ENCODE data around the gene DPP6.

- TF ChIP-seq, protein P1, sequence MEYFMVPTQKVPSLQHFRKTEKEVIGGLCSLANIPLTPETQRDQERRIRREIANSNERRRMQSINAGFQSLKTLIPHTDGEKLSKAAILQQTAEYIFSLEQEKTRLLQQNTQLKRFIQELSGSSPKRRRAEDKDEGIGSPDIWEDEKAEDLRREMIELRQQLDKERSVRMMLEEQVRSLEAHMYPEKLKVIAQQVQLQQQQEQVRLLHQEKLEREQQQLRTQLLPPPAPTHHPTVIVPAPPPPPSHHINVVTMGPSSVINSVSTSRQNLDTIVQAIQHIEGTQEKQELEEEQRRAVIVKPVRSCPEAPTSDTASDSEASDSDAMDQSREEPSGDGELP (CRISPR knock-in tag; IDR thresholded peaks at IDR 0.05; ENCODE audit: borderline replicate concordance): no peak
- no peak for TF ChIP-seq ATF2 (CRISPR knock-in tag; IDR thresholded peaks at IDR 0.05)
Measured at GRCh38 chr7:154855366-154855765, 803.2 kb downstream of the DPP6 start.
